Astrocyte of the spinal cord (primary cell): Measurements from ENCODE around the gene PCDHGB1.

Source experiments
- DNase-seq: peaks from one replicate; pipeline ENCODE4 v3.0.0; 2011; ENCODE audit warnings: low read depth, low spot score
- H3K4me3 ChIP-seq: 2 replicates; pipeline ENCODE4 v1.5.1; 2011; ENCODE audit warnings: low read depth, mild to moderate bottlenecking, low read length, moderate library complexity
- in situ Hi-C: cut with HindIII; loops from 2 replicates; pipeline ENCODE4 v1.10.0; 2017; ENCODE audit warnings: low sequenced_read_pairs
- TF ChIP-seq, protein P1 (sequence below): IDR thresholded peaks from 2 replicates; pipeline ENCODE4 v1.5.1; 2012; ENCODE audit warnings: low read depth, mild to moderate bottlenecking, low read length, inconsistent platforms

Gene PCDHGB1

DNA sequence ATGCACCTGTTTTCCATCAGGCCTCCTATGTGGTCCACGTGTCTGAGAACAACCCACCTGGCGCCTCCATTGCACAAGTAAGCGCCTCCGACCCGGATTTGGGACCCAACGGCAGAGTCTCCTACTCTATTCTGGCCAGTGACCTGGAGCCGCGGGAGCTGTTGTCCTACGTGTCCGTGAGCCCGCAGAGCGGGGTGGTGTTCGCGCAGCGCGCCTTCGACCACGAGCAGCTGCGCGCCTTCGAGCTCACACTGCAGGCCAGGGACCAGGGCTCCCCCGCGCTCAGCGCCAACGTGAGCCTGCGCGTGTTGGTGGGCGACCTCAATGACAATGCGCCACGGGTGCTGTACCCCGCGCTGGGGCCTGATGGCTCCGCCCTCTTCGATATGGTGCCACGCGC is 1.7 kb downstream of the PCDHGB1 start:
- no peak overlapping the region for H3K4me3 ChIP-seq
- in situ Hi-C loops: no loop called here
- DNase-seq: no peak
- TF ChIP-seq, protein P1, sequence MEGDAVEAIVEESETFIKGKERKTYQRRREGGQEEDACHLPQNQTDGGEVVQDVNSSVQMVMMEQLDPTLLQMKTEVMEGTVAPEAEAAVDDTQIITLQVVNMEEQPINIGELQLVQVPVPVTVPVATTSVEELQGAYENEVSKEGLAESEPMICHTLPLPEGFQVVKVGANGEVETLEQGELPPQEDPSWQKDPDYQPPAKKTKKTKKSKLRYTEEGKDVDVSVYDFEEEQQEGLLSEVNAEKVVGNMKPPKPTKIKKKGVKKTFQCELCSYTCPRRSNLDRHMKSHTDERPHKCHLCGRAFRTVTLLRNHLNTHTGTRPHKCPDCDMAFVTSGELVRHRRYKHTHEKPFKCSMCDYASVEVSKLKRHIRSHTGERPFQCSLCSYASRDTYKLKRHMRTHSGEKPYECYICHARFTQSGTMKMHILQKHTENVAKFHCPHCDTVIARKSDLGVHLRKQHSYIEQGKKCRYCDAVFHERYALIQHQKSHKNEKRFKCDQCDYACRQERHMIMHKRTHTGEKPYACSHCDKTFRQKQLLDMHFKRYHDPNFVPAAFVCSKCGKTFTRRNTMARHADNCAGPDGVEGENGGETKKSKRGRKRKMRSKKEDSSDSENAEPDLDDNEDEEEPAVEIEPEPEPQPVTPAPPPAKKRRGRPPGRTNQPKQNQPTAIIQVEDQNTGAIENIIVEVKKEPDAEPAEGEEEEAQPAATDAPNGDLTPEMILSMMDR: no peak

DNA sequence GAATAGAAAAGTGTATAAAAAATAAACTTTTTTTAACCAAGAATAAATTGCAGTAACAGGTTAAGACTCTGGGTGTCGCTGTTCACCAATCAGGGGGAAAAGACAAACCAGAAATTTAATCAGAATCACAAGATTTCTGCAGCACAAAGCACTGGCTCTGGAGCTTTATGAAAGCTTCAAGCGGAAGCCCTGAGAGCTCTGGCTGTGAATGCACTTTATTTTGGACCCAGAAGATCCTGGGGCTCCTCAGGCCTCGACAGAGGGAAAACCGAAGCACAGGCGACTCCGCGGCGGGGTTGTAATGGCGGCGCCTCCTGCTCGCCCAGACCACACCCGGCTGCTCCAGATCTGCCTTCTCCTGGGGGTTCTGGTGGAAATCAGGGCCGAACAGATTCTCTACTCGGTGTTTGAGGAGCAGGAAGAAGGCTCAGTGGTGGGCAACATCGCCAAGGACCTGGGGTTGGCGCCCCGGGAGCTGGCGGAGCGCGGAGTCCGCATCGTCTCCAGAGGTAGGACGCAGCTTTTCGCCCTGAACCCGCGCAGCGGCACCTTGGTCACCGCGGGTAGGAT is 5.1 kb downstream of the PCDHGB1 start, which contains the start of gene PCDHGA4:
Gene PCDHGA4, plus strand, starts transcription at position 122 of the 570 bp plus-strand sequence. Its CDS starts 87 bp downstream, at position 209.
- DNase-seq: no peak
- TF ChIP-seq, protein P1: peak; percentile 43
- in situ Hi-C loops: no loop called here
- peak within 1 kb of the TSS; percentile 35 for H3K4me3 ChIP-seq

DNA sequence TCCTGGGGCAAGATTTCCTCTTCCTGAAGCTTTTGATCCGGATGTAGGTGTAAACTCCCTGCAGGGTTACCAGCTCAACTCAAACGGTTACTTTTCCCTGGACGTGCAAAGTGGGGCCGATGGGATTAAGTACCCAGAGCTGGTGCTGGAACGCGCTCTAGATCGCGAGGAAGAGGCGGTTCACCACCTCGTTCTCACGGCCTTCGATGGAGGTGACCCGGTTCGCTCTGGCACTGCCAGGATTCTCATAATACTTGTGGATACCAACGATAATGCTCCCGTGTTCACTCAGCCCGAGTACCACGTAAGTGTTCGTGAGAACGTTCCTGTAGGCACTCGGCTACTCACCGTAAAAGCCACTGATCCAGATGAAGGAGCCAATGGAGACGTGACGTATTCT is 5.7 kb downstream of the PCDHGB1 start:
- in situ Hi-C loops: no loop called here
- peak overlapping the region; percentile 35 for H3K4me3 ChIP-seq
- DNase-seq: no peak
- TF ChIP-seq, protein P1: no peak

DNA sequence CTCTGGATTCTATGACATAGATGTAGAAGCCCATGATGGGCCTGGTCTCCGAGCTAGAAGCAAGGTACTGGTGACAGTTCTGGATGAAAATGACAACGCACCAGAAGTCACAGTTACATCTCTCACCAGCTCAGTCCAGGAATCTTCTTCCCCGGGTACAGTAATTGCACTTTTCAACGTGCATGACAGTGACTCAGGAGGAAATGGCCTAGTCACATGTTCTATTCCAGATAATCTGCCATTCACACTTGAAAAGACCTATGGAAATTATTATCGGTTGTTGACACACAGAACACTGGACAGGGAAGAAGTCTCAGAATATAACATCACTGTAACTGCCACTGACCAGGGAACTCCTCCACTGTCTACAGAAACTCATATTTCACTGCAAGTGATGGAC is 6.2 kb downstream of the PCDHGB1 start:
- no peak overlapping the region for H3K4me3 ChIP-seq
- TF ChIP-seq, protein P1: no peak
- in situ Hi-C loops: no loop called here
- no peak for DNase-seq

GRCh38 chr5:141356950-141357349 is 7.1 kb downstream of the PCDHGB1 start:
- TF ChIP-seq, protein P1: no peak
- no peak overlapping the region for H3K4me3 ChIP-seq

DNA sequence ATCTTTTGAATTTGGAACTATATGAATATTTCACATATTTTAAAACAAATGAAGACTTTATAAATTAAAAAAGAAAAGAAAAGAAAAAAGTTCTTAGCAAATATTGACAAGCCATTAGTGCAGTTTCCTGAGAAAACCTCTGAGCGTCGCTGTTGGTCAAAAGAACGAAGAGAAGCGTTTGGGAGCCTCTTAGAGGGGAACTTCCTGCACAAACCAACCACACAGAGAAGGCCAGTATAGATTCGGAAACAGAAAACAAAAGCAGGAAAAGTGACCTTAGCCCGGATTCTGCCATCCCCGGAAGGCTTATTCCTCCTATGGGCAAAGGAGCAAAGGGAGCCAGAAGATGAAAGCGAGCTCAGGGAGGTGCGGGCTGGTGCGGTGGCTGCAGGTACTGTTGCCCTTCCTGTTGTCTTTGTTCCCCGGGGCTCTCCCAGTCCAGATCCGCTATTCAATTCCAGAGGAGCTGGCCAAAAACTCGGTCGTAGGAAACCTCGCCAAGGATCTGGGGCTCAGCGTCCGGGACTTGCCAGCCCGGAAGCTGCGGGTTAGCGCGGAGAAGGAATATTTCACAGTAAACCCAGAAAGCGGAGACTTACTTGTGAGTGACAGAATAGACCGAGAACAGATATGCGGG is 10.0 kb downstream of the PCDHGB1 start, which contains the start of gene PCDHGB2:
Gene PCDHGB2, plus strand, starts transcription at position 205 of the 637 bp plus-strand sequence. Its CDS starts 142 bp downstream, at position 347.
- H3K4me3 ChIP-seq: peak within 1 kb of the TSS; percentile 32
- peak; percentile 33 for DNase-seq
- TF ChIP-seq, protein P1: peak; percentile 38
- in situ Hi-C loops: no loop called here

More at GRCh38 chr5:141356950-141357349, 7.1 kb downstream of the PCDHGB1 start:
- in situ Hi-C loops: no loop called here
- DNase-seq: no peak
